Sciatic nerve (tissue), 2 donors: Measurements from ENCODE around the gene ARID5A. TPM values are rescaled to one million over a fixed set of nuclear protein-coding genes. Genes with fewer than 3 reads are reported as not detected.

ENCODE experiments used
- ATAC-seq: fragments of 200-7000 bp; cut with Tn5 transposase; one replicate; pipeline ENCODE4 v1.9.1; 2020; ENCODE audit warnings: mild to moderate bottlenecking, moderate library complexity
- DNase-seq: peaks from one replicate; pipeline ENCODE4 v3.0.0-alpha.2; 2020; ENCODE audit warnings: low spot score
- intact Hi-C: fragments of 100-400 bp; cut with DNase I; formaldehyde crosslinking; loops from one replicate; pipeline ENCODE4 v1.14.2; 2022
- total RNA-seq: library from RNA; stranded (reverse); fragmentation: NEBNext Ultra II Directional; extraction: Animal tissue kit (Norgen Biotek cat#: 25700); gene quantifications from one replicate; pipeline ENCODE4 v1.2.1, GENCODE V29; 2021
- donor health status: DM: no; HTN: no; CAD: no.
- donor health status: DM: no; HTN: no; CAD: no.

ARID5A gene
- total RNA-seq, 1 donor from 2014 or later = 44.8 TPM

DNA sequence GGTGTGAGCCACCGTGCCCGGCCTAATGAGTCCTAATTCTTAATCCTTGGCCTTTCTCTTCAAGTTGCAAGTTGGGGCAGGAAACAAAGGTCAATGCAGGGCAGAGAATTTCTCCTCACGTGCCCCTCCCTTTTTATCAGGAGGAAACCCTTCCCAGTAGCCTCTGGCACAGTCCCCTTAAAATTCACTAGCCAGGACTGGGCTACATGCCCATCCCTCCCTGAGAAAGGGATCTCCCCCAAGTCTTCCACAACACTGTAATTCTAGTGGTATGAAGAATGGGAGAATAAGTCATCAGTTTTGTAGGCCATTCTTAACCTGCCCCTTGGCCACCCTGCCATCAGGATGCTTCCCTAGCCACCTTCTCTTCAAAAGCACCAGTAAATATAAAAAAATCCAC lies 42.2 kb downstream of the ARID5A start:
- DNase-seq (no peak), ATAC-seq (no peak)
- intact Hi-C loops = no loop called here

DNA sequence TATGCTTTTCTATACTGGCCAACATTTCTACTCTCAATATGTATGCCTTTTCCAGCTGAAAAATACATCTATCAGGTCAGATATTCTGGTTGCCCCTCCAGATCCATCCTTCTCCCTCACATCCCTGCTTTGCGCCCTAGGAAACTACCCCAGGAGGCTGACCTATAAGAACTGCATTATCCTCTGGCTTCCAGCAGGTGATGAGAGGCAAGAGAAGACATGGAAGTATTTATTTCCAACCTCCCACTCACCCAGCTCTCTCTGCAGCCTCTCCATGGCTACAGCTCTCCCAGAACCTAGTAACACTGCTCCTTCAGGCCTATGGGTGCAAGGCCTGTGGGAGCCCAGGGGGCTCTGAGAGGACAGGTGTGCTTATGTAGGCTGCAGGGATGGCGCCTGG lies 42.9 kb downstream of the ARID5A start:
- ATAC-seq (no peak), DNase-seq (no peak)
- intact Hi-C loops = no loop called here

DNA sequence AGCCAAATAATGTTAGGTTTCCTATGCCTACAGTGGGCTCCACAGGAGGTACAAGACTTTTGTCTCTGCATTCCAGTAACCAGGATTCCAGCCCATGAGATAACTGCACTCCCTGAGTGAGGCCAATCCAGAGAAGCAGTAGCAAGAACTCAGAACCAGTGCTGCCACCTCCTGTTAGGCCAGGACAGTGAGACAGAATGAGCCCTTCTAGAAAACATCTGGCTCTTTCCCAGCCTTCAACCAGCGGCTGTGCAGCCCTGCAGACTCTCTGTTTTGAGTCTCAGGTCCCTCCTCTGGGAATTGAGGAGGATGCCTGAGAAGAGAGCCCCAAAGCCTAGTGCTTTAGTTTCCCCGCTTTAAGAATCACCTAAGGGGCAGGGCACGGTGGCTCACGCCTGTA lies 44.2 kb downstream of the ARID5A start:
- intact Hi-C loops = no loop called here
- no peak for DNase-seq
- no peak for ATAC-seq

- no peak for ATAC-seq
- DNase-seq = no peak
- intact Hi-C loops = no loop called here
Observed at GRCh38 chr2:96584017-96584416, 47.5 kb downstream of the ARID5A start.

- no peak for ATAC-seq
- no peak for DNase-seq
- intact Hi-C loops = no loop called here
Observed at GRCh38 chr2:96587843-96588242, 51.3 kb downstream of the ARID5A start.

DNA sequence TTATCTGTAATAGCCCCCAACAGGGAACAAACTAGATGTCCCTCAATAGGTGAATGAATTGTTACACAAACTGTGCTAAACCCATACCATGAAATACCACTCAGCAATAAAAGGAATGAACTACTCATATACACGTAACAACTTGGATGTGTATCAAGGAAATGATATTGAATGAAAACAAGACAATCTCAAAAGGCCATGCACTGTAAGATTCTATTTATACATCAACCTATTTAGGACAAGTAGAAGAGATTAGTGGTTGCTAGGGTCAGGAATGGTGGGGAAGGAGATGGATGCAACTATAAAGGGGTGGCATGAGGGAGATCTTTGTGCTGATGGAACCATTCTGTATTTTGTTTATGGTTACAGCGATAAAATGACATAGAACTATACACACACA lies 54.5 kb downstream of the ARID5A start:
- no peak for DNase-seq
- ATAC-seq = no peak
- intact Hi-C loops = no loop called here

DNA sequence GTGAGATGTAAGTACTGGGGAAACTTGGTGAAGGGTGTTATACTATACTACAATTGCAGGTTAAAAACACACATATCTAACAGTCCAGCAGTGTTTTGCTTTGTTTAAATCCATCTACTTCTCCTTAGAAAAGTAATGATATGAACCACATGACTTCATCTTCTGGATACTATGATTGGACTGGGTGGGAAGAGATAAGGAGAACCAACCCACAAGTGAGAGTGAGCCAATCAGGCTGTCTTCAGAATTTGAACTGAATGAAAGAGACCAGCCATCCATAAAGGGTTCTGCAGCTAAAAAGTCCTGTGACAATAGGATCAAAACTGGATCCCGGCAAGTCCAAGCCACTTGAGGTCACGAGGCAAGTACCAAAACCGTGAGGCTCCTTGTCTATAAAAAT lies 54.9 kb downstream of the ARID5A start:
- DNase-seq = no peak
- intact Hi-C loops = no loop called here
- no peak for ATAC-seq

DNA sequence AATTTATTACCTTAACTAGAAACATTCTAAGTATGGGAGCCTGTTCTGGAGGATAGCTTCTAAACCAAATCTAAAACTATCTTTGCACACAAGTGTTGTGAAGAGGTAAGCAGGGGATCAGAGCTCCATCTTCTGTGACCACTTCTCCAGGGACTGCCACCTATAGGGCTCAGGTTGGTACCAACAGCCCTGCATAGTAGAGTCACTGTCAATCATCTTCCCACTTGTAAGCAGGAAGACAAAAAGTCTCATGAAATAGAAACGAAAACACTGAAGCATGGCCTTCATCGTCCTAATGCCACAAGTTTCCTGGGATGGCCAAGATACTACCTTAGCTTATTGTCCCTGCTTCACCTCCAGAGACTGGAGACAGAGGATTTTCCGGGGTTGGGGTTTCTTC lies 57.7 kb downstream of the ARID5A start:
- intact Hi-C loops = no loop called here
- ATAC-seq = no peak
- DNase-seq = no peak

- intact Hi-C loops = no loop called here
- ATAC-seq (no peak), DNase-seq (no peak)
Observed at GRCh38 chr2:96594691-96595152, 58.2 kb downstream of the ARID5A start.

DNA sequence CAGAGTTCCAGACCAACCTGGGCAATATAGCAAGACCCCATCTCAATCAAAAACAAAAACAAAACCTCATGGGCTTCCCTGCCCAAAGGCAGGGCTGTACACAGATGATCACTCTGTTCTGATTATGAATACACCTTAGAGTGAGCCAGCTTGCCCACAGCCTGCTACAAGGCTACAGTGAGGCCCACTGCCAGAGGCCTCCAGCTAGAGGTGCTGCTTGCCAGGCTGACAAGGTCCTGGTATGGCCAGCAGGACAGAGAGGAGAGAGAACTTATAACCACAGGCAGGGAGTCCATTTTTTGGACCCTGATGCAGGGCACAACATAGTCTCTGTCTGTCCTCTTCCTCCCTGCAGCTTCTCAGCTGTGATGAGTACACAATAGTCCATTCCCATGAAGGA lies 60.0 kb downstream of the ARID5A start:
- intact Hi-C loops = no loop called here
- DNase-seq (no peak), ATAC-seq (no peak)

GRCh38 chr2:96599941-96600340 lies 63.4 kb downstream of the ARID5A start:
- ATAC-seq (no peak), DNase-seq (no peak)
- intact Hi-C loops = no loop called here

GRCh38 chr2:96601382-96602292 lies 65.1 kb downstream of the ARID5A start:
- intact Hi-C loops = no loop called here
- ATAC-seq = no peak
- no peak for DNase-seq

Other genes with a start within 250 kb of the ARID5A start
- gene SNRNP200, start 231.2 kb upstream of the ARID5A start, total RNA-seq = 89.0 TPM
- 2.8 TPM for gene ITPRIPL1, start 211.4 kb upstream of the ARID5A start, total RNA-seq
- gene NCAPH, start 201.0 kb upstream of the ARID5A start, total RNA-seq = 0.98 TPM
- 0.58 TPM for gene NEURL3, start 31.4 kb upstream of the ARID5A start, total RNA-seq
- gene KANSL3, start 101.6 kb downstream of the ARID5A start, total RNA-seq = 59.9 TPM
- gene FER1L5, start 106.0 kb downstream of the ARID5A start, total RNA-seq = 0.71 TPM
- gene LMAN2L, start 203.3 kb downstream of the ARID5A start, total RNA-seq = 19.3 TPM
- gene CNNM4, start 224.2 kb downstream of the ARID5A start, total RNA-seq = 13.9 TPM